OCI-LY1 (cell line): ENCODE measurements around the gene PPP1R7.
A peak's percentile ranks its signal among the peaks of the same experiment; 100 is the strongest.

Experiments
- H2AFZ ChIP-seq: fragments of 200-600 bp; sonication (generic), shearing (Covaris generic); 2 replicates; pipeline ENCODE4 v1.6.0; 2014; ENCODE audit warnings: antibody characterized with exemption, mild to moderate bottlenecking, low read length
- H3F3A ChIP-seq: fragments of 200-600 bp; sonication (generic), shearing (Covaris generic); 2 replicates; pipeline ENCODE4 v1.6.0; 2014; ENCODE audit warnings: mild to moderate bottlenecking, antibody characterized with exemption, low read length, moderate library complexity; ENCODE audit not compliant: insufficient read depth
- H3K27ac ChIP-seq: fragments of 200-600 bp; sonication (generic); 2 replicates; pipeline ENCODE4 v1.5.1; 2014; ENCODE audit warnings: low read length, mixed run types, mild to moderate bottlenecking, low read depth; ENCODE audit not compliant: poor library complexity, severe bottlenecking
- H3K27me3 ChIP-seq: fragments of 200-600 bp; sonication (generic); 2 replicates; pipeline ENCODE4 v1.6.0; 2014; ENCODE audit warnings: antibody characterized with exemption, mild to moderate bottlenecking, low read length, moderate library complexity; ENCODE audit not compliant: insufficient read depth
- H3K36me3 ChIP-seq: fragments of 200-600 bp; sonication (generic); 2 replicates; pipeline ENCODE4 v1.6.1; 2014; ENCODE audit warnings: mild to moderate bottlenecking, antibody characterized with exemption, low read length, moderate library complexity, mixed read lengths; ENCODE audit not compliant: insufficient read depth
- H3K4me1 ChIP-seq: fragments of 200-600 bp; sonication (generic); 2 replicates; pipeline ENCODE4 v1.5.1; 2014; ENCODE audit warnings: mild to moderate bottlenecking, low read length, moderate library complexity; ENCODE audit not compliant: insufficient read depth, severe bottlenecking
- H3K4me2 ChIP-seq: fragments of 200-600 bp; sonication (generic), shearing (Covaris generic); 2 replicates; pipeline ENCODE4 v1.6.1; 2014; ENCODE audit warnings: low read length
- H3K4me3 ChIP-seq: fragments of 200-600 bp; sonication (generic); 2 replicates; pipeline ENCODE4 v1.5.1; 2014; ENCODE audit warnings: low read length, low read depth, mild to moderate bottlenecking, mixed read lengths; ENCODE audit not compliant: poor library complexity, severe bottlenecking
- H3K79me2 ChIP-seq: fragments of 200-600 bp; shearing (Covaris generic); 2 replicates; pipeline ENCODE4 v1.6.1; 2016; ENCODE audit warnings: mixed run types, low read length, mixed read lengths; ENCODE audit not compliant: insufficient read depth
- H3K9ac ChIP-seq: fragments of 200-600 bp; sonication (generic), shearing (Covaris generic); 2 replicates; pipeline ENCODE4 v1.6.1; 2014; ENCODE audit warnings: mild to moderate bottlenecking, low read length, mixed read lengths
- H3K9me2 ChIP-seq: fragments of 200-600 bp; sonication (generic), shearing (Covaris generic); 2 replicates; pipeline ENCODE4 v1.6.1; 2014; ENCODE audit warnings: low read depth, mild to moderate bottlenecking, low read length, mixed read lengths
- H3K9me3 ChIP-seq: fragments of 200-600 bp; shearing (Covaris generic); 2 replicates; pipeline ENCODE4 v1.6.1; 2014; ENCODE audit warnings: low read length, mixed read lengths
- H4K20me1 ChIP-seq: fragments of 200-600 bp; sonication (generic), shearing (Covaris generic); 2 replicates; pipeline ENCODE4 v1.6.0; 2016; ENCODE audit warnings: mild to moderate bottlenecking, low read length; ENCODE audit not compliant: insufficient read depth
- CTCF ChIP-seq: fragments of 200-600 bp; sonication (generic), shearing (Covaris generic); IDR thresholded peaks from 2 replicates; pipeline ENCODE4 v1.5.1; 2017; ENCODE audit warnings: mild to moderate bottlenecking, antibody characterized with exemption, low read length, moderate library complexity, mixed read lengths
- EZH2 ChIP-seq: fragments of 200-600 bp; sonication (generic), shearing (Covaris generic); IDR thresholded peaks from 2 replicates; pipeline ENCODE4 v1.8.0; 2017; ENCODE audit warnings: borderline replicate concordance, mixed run types, mild to moderate bottlenecking, antibody characterized with exemption, low read length, moderate library complexity, mixed read lengths

The PPP1R7 gene

GRCh38 chr2:241108271-241109209, 41.7 kb upstream of the PPP1R7 start:
- no peaks in the 10 kb centered on the region for H3K9me3 ChIP-seq
- peak overlapping the region; percentile 20; the same call in 1 of the 2 replicates for H3K9ac ChIP-seq
- no peaks in the 10 kb centered on the region for H3K9me2 ChIP-seq
- H3K79me2 ChIP-seq, result no peaks in the 10 kb centered on the region
- H4K20me1 ChIP-seq, result no peaks in the 10 kb centered on the region
- no peak for TF ChIP-seq EZH2
- H3K4me3 ChIP-seq, result peak overlapping the region; percentile 17
- peak overlapping the region; percentile 88 for H3K27ac ChIP-seq
- H3K36me3 ChIP-seq, result peaks cover 22% of the 10 kb centered on the region
- peaks cover 64% of the 10 kb centered on the region for H3K4me1 ChIP-seq
- H3K27me3 ChIP-seq, result no peaks in the 10 kb centered on the region
- no peaks in the 10 kb centered on the region for H3F3A ChIP-seq
- peak overlapping the region; percentile 38 for H3K4me2 ChIP-seq
- H2AFZ ChIP-seq, result no peak overlapping the region

- Histone ChIP-seq H3K36me3 (peaks cover 31% of the 10 kb centered on the region), H3K4me3 (peak overlapping the region; percentile 17), H2AFZ (no peak overlapping the region), H3K4me1 (peaks cover 55% of the 10 kb centered on the region), H3K27me3 (no peaks in the 10 kb centered on the region), H3K27ac (peak overlapping the region; percentile 88), H3K79me2 (no peaks in the 10 kb centered on the region), H3K9me3 (no peaks in the 10 kb centered on the region), H3K9me2 (no peaks in the 10 kb centered on the region), H3K9ac (peak overlapping the region; percentile 42; the same call in 1 of the 2 replicates), H3F3A (peaks cover 4% of the 10 kb centered on the region; the same call in 1 of the 2 replicates), H3K4me2 (peak overlapping the region; percentile 38), H4K20me1 (no peaks in the 10 kb centered on the region)
- TF ChIP-seq EZH2 (no peak), CTCF (no peak)
Observed at GRCh38 chr2:241109210-241110088, 40.8 kb upstream of the PPP1R7 start.

- peak overlapping the region; percentile 88 for H3K27ac ChIP-seq
- H3K9me2 ChIP-seq, result no peaks in the 10 kb centered on the region
- peaks cover 4% of the 10 kb centered on the region; the same call in 1 of the 2 replicates for H3F3A ChIP-seq
- H3K27me3 ChIP-seq, result no peaks in the 10 kb centered on the region
- H4K20me1 ChIP-seq, result no peaks in the 10 kb centered on the region
- H3K4me1 ChIP-seq, result peaks cover 55% of the 10 kb centered on the region
- no peaks in the 10 kb centered on the region for H3K79me2 ChIP-seq
- H3K4me2 ChIP-seq, result peak overlapping the region; percentile 38
- TF ChIP-seq CTCF (no peak), EZH2 (no peak)
- H3K4me3 ChIP-seq, result peak overlapping the region; percentile 4
- H2AFZ ChIP-seq, result no peak overlapping the region
- peak overlapping the region; percentile 42; the same call in 1 of the 2 replicates for H3K9ac ChIP-seq
- peaks cover 38% of the 10 kb centered on the region for H3K36me3 ChIP-seq
- no peaks in the 10 kb centered on the region for H3K9me3 ChIP-seq
Observed at GRCh38 chr2:241110089-241110606, 40.1 kb upstream of the PPP1R7 start.
